IMR-90 (cell line): Measurements from ENCODE around the gene GON7. TPM values are rescaled to one million over a fixed set of nuclear protein-coding genes. Genes with fewer than 3 reads are reported as not detected.

Experiments used
- ATAC-seq: fragments of 200-7000 bp; cut with Tn5 transposase; 2 replicates; pipeline ENCODE4 v1.9.1; 2020; ENCODE audit warnings: low read depth, mild to moderate bottlenecking, moderate library complexity
- BruUV-seq: library from RNA; stranded (reverse); fragments of 400-500 nt; replicated peaks from 2 replicates; lab custom pipeline; 2021; lab: Mats Ljungman, UMichigan
- CTCF ChIA-PET: fragments of 300-600 bp; formaldehyde crosslinking; extraction: SDS; loops from one replicate; lab custom pipeline; 2021; ENCODE audit warnings: antibody characterized with exemption; lab: Yijun Ruan, JAX
- POLR2A ChIA-PET: fragments of 300-600 bp; sonication (Branson Sonifier 250); formaldehyde crosslinking; loops from one replicate; lab custom pipeline; 2022; ENCODE audit warnings: antibody characterized with exemption; ENCODE audit not compliant: unreplicated experiment; lab: Charles Lee
- DNase-seq: peaks from one replicate; pipeline ENCODE4 v3.0.0; 2013
- H2AFZ ChIP-seq: replicated peaks from 2 replicates; pipeline ENCODE3; 2013; ENCODE audit warnings: low read length, mild to moderate bottlenecking; ENCODE audit not compliant: poor library complexity
- H2AK5ac ChIP-seq: 2 replicates; pipeline ENCODE4 v1.6.1; 2013; ENCODE audit warnings: low read depth, low read length, inconsistent platforms
- H2AK9ac ChIP-seq: replicated peaks from 2 replicates; pipeline ENCODE3; 2013; ENCODE audit warnings: mild to moderate bottlenecking, low read depth, low read length, moderate library complexity; ENCODE audit not compliant: poor library complexity
- H2BK120ac ChIP-seq: 2 replicates; pipeline ENCODE4 v1.6.1; 2013; ENCODE audit warnings: low read depth, low read length, inconsistent platforms
- H2BK15ac ChIP-seq: 3 replicates; pipeline ENCODE4 v1.6.1; 2013; ENCODE audit warnings: low read depth, low read length, inconsistent platforms
- H2BK20ac ChIP-seq: 2 replicates; pipeline ENCODE4 v1.6.1; 2013; ENCODE audit warnings: low read depth, mild to moderate bottlenecking, inconsistent platforms, low read length, moderate library complexity
- H2BK5ac ChIP-seq: 2 replicates; pipeline ENCODE4 v1.6.1; 2013; ENCODE audit warnings: mild to moderate bottlenecking, low read depth, low read length, inconsistent platforms; ENCODE audit not compliant: poor library complexity, severe bottlenecking
- H3K14ac ChIP-seq: replicated peaks from 2 replicates; pipeline ENCODE4 v1.6.1; 2013; ENCODE audit warnings: low read depth, low read length, inconsistent platforms
- H3K18ac ChIP-seq: 2 replicates; pipeline ENCODE4 v1.6.1; 2013; ENCODE audit warnings: low read depth, low read length, control low read depth
- H3K23ac ChIP-seq: 2 replicates; pipeline ENCODE4 v1.6.1; 2013; ENCODE audit warnings: low read depth, low read length, inconsistent platforms
- H3K27ac ChIP-seq: 2 replicates; pipeline ENCODE4 v1.5.1; 2013; ENCODE audit warnings: mild to moderate bottlenecking, control low read depth, low read length; ENCODE audit not compliant: insufficient read depth
- H3K27me3 ChIP-seq: 2 replicates; pipeline ENCODE4 v1.6.1; 2013; ENCODE audit warnings: low read length; ENCODE audit not compliant: control insufficient read depth, insufficient read depth
- H3K36me3 ChIP-seq: 2 replicates; pipeline ENCODE4 v1.6.1; 2013; ENCODE audit warnings: low read length, mixed read lengths; ENCODE audit not compliant: control insufficient read depth, insufficient read depth
- H3K4ac ChIP-seq: 2 replicates; pipeline ENCODE4 v1.6.1; 2013; ENCODE audit warnings: low read depth, low read length, inconsistent platforms
- H3K4me1 ChIP-seq: 2 replicates; pipeline ENCODE4 v1.6.1; 2013; ENCODE audit warnings: low read length, mixed read lengths; ENCODE audit not compliant: control insufficient read depth, insufficient read depth
- H3K4me2 ChIP-seq: 2 replicates; pipeline ENCODE4 v1.6.1; 2013; ENCODE audit warnings: low read depth, mild to moderate bottlenecking, control low read depth, low read length, moderate library complexity
- H3K4me3 ChIP-seq: 2 replicates; pipeline ENCODE4 v1.5.1; 2013; ENCODE audit warnings: low read depth, mild to moderate bottlenecking, control low read depth, low read length, moderate library complexity; ENCODE audit not compliant: insufficient read depth
- H3K56ac ChIP-seq: 2 replicates; pipeline ENCODE4 v1.6.1; 2013; ENCODE audit warnings: low read length, inconsistent platforms; ENCODE audit not compliant: insufficient read depth; ENCODE audit errors: extremely low read depth
- H3K79me1 ChIP-seq, 2 experiments: 2 replicates each; pipeline ENCODE4 v1.6.1; 2013; ENCODE audit warnings: low read length in 2 of 2, inconsistent platforms in 1 of 2, low read depth in 1 of 2
- H3K9ac ChIP-seq: 2 replicates; pipeline ENCODE4 v1.6.1; 2013; ENCODE audit warnings: low read depth, low read length, control low read depth
- H3K9me1 ChIP-seq: 2 replicates; pipeline ENCODE4 v1.6.1; 2013; ENCODE audit warnings: low read length, inconsistent platforms; ENCODE audit not compliant: insufficient read depth
- H3K9me3 ChIP-seq: 2 replicates; pipeline ENCODE4 v1.6.1; 2013; ENCODE audit warnings: low read length; ENCODE audit not compliant: control insufficient read depth, insufficient read depth
- H4K20me1 ChIP-seq: 2 replicates; pipeline ENCODE4 v1.6.1; 2013; ENCODE audit warnings: low read length, inconsistent platforms; ENCODE audit not compliant: insufficient read depth
- H4K5ac ChIP-seq: 2 replicates; pipeline ENCODE4 v1.6.1; 2013; ENCODE audit warnings: mild to moderate bottlenecking, low read depth, low read length, control low read depth
- H4K8ac ChIP-seq, 2 experiments: 2 replicates each; pipeline ENCODE4 v1.6.1; 2013; ENCODE audit warnings: low read depth in 2 of 2, low read length in 2 of 2, control low read depth in 1 of 2, inconsistent platforms in 1 of 2
- H4K91ac ChIP-seq: 2 replicates; pipeline ENCODE4 v1.6.1; 2013; ENCODE audit warnings: low read depth, low read length, inconsistent platforms; ENCODE audit not compliant: insufficient read depth
- BHLHE40 ChIP-seq: fragments of 150-350 bp; IDR thresholded peaks from 2 replicates; pipeline ENCODE4 v1.6.1; 2016; ENCODE audit warnings: mild to moderate bottlenecking, low read depth, low read length
- MAFK ChIP-seq: IDR thresholded peaks from 2 replicates; pipeline ENCODE4 v1.6.1; 2012; ENCODE audit warnings: low read depth, low read length, improper control_type of control experiment
- WGBS, 2 experiments: methylation state at CpG; one replicate each; pipeline versions ENCODE4 v1.1.5 to v1.1.7; 2013; ENCODE audit warnings: missing lambda C conversion rate in 2 of 2; ENCODE audit not compliant: insufficient read length in 1 of 2; ENCODE audit errors: extremely low coverage in 2 of 2; 5-methylcytosine and 5-hydroxymethylcytosine counted together
- dilution Hi-C: fragments of 300-500 bp; cut with HindIII; formaldehyde crosslinking; loops from one replicate; pipeline ENCODE4 v1.14.3; 2018; ENCODE audit warnings: low sequenced_read_pairs; ENCODE audit not compliant: unreplicated experiment
- in situ Hi-C: fragments of 300-500 bp; cut with MboI; formaldehyde crosslinking; loops from 3 replicates; pipeline ENCODE4 v1.14.3; 2019; ENCODE audit warnings: low sequenced_read_pairs, inconsistent platforms, mixed read lengths
- intact Hi-C: fragments of 100-400 bp; cut with micrococcal nuclease; formaldehyde crosslinking; loops from 2 replicates; pipeline ENCODE4 v1.10.0; 2022
- polyA plus RNA-seq, 3 experiments: library from polyadenylated mRNA; depleted of rRNA; stranded (reverse); fragments of >200 nt; gene quantifications; 2 replicates each; pipeline ENCODE4 v1.2.3, GENCODE V29; 2012; ENCODE audit warnings: low replicate concordance in 1 of 3
- total RNA-seq: library from RNA; depleted of rRNA; stranded (reverse); fragments of >200 nt; gene quantifications from 2 replicates; pipeline ENCODE4 v1.2.3, GENCODE V29; 2012; rRNA removed

GON7 gene
- total and polyA plus RNA-seq, 2 of the 4 experiments (the other 2 are of a cell fraction): 4.3 to 7.8 TPM

DNA sequence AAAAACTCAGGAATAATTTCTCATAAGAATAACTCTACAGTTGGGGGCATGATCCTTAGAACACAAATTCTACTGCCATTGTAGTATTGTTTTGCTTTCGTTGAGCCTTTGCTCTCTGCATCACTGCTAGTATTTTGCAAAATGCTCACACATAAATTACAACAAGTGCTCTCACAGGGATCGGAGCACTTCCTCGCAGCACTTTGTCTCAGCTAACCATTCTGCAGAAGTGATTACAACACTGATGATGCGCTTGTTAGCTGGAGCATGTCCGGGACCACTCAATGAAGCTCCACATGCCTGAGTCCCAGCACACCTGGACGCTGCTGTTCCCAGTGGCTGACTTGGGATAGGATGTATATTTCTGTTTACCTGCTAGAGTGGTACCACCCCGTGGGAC is 53.7 kb downstream of the GON7 start:
- BruUV-seq: no TSS peak
- Histone ChIP-seq H2BK5ac (no peak overlapping the region), H3K56ac (no peak overlapping the region), H3K27ac (no peak overlapping the region), H3K14ac (no peak overlapping the region), H3K9me3 (no peaks in the 10 kb centered on the region), H2AK5ac (no peak overlapping the region), H3K9ac (no peak overlapping the region), H2AFZ (no peak overlapping the region), H3K79me1 (no peaks in the 10 kb centered on the region), H3K4me3 (no peak overlapping the region), H3K4ac (no peak overlapping the region), H2AK9ac (no peak overlapping the region), H4K8ac (no peak overlapping the region), H2BK20ac (no peak overlapping the region), H4K20me1 (no peaks in the 10 kb centered on the region), H3K4me2 (no peak overlapping the region), H3K36me3 (no peaks in the 10 kb centered on the region), H3K9me1 (no peaks in the 10 kb centered on the region), H2BK120ac (no peak overlapping the region), H3K23ac (no peak overlapping the region), H3K18ac (no peak overlapping the region), H3K27me3 (peaks cover 2% of the 10 kb centered on the region; the same call in 1 of the 2 replicates), H2BK15ac (no peak overlapping the region), H4K5ac (no peak overlapping the region), H4K91ac (no peak overlapping the region), H3K4me1 (no peaks in the 10 kb centered on the region)
- CTCF ChIA-PET: no interaction called here
- intact Hi-C loops: no loop called here
- no peak for DNase-seq
- POLR2A ChIA-PET: no interaction called here
- dilution Hi-C loops: no loop called here
- TF ChIP-seq MAFK (no peak), BHLHE40 (no peak)
- WGBS, 2 experiments: 90% methylated on average over 3 of the region's 7 CpGs; no CpG with 5 or more reads in 1 of the 2 experiments
- in situ Hi-C loops: no loop called here
- no peak for ATAC-seq

Other genes starting within 250 kb of the GON7 start
- gene ITPK1, start 91.1 kb downstream of the GON7 start, total RNA-seq: 15.3 and 21.7 TPM in 2 replicates
- 23.0 and 26.9 TPM in 2 replicates for gene ITPK1, start 91.1 kb downstream of the GON7 start, polyA plus RNA-seq (2012; rRNA removed)
- gene MOAP1, start 22.2 kb downstream of the GON7 start, total RNA-seq: 9.9 and 12.8 TPM in 2 replicates
- 10.7 and 13.2 TPM in 2 replicates for gene MOAP1, start 22.2 kb downstream of the GON7 start, polyA plus RNA-seq (2012; rRNA removed)
- 8.3 and 10.2 TPM in 2 replicates for gene LYSET, start 21.7 kb downstream of the GON7 start, total RNA-seq
- 5.0 and 6.3 TPM in 2 replicates for gene LYSET, start 21.7 kb downstream of the GON7 start, polyA plus RNA-seq (2012; rRNA removed)
- 29.4 and 55.8 TPM in 2 replicates for gene UBR7, start 191 bp upstream of the GON7 start, total RNA-seq
- gene UBR7, start 191 bp upstream of the GON7 start, polyA plus RNA-seq (2012; rRNA removed): 20.3 and 24.2 TPM in 2 replicates
- gene BTBD7, start 126.0 kb upstream of the GON7 start, total RNA-seq: 30.5 and 30.6 TPM in 2 replicates
- 11.9 and 12.3 TPM in 2 replicates for gene BTBD7, start 126.0 kb upstream of the GON7 start, polyA plus RNA-seq (2012; rRNA removed)
- not detected in 2 replicates for gene COX8C, start 140.1 kb upstream of the GON7 start, total RNA-seq
- gene COX8C, start 140.1 kb upstream of the GON7 start, polyA plus RNA-seq (2012; rRNA removed): not detected in 2 replicates
- gene UNC79, start 223.9 kb upstream of the GON7 start, total RNA-seq: under 0.01 TPM in 1 of 2 replicates, not detected in the other
- under 0.01 and 0.03 TPM in 2 replicates for gene UNC79, start 223.9 kb upstream of the GON7 start, polyA plus RNA-seq (2012; rRNA removed)